GM12891 (cell line): ENCODE data around the gene CEBPZOS.

ENCODE experiments used
- DNase-seq: peaks from one replicate; pipeline ENCODE4 v3.0.0; 2011; ENCODE audit warnings: low spot score; ENCODE audit not compliant: insufficient read length
- FAIRE-seq: peaks from 2 replicates; lab custom pipeline; 2011; peaks lifted over from hg19 to GRCh38; lab: Jason Lieb, UNC
- PAX5 ChIP-seq: IDR thresholded peaks from 2 replicates; pipeline ENCODE4 v1.6.1; 2011; ENCODE audit warnings: low read length, moderate library complexity, mild to moderate bottlenecking; ENCODE audit not compliant: insufficient read depth, severe bottlenecking
- POLR2A ChIP-seq: IDR thresholded peaks from 2 replicates; pipeline ENCODE4 v1.6.1; 2011; ENCODE audit warnings: low read depth, low read length, control low read depth
- POLR2AphosphoS5 ChIP-seq: IDR thresholded peaks from 2 replicates; pipeline ENCODE4 v1.6.1; 2011; ENCODE audit warnings: low read depth, low read length, control low read depth
- POU2F2 ChIP-seq: IDR thresholded peaks from 2 replicates; pipeline ENCODE4 v1.6.1; 2011; ENCODE audit warnings: low read depth, mild to moderate bottlenecking, control low read depth, low read length, moderate library complexity
- SPI1 ChIP-seq: IDR thresholded peaks from 2 replicates; pipeline ENCODE4 v1.6.1; 2011; ENCODE audit warnings: low read depth, low read length, control low read depth
- TAF1 ChIP-seq: IDR thresholded peaks from 2 replicates; pipeline ENCODE4 v1.6.1; 2011; ENCODE audit warnings: low read depth, low read length, control low read depth

CEBPZOS gene

GRCh38 chr2:37228788-37229187, 32.5 kb downstream of the CEBPZOS start:
- peak; percentile 69 for TF ChIP-seq SPI1
- no peak for TF ChIP-seq POLR2A
- no peak for TF ChIP-seq TAF1
- no peak for FAIRE-seq

GRCh38 chr2:37230581-37230980, 34.3 kb downstream of the CEBPZOS start:
- DNase-seq (no peak), FAIRE-seq (peak; percentile 13)
- TF ChIP-seq POLR2AphosphoS5, result no peak
- no peak for TF ChIP-seq PAX5
- TF ChIP-seq SPI1, result no peak
- no peak for TF ChIP-seq TAF1
- TF ChIP-seq POLR2A, result no peak
- TF ChIP-seq POU2F2, result no peak

More at GRCh38 chr2:37228788-37229187, 32.5 kb downstream of the CEBPZOS start:
- DNase-seq, result no peak

DNA sequence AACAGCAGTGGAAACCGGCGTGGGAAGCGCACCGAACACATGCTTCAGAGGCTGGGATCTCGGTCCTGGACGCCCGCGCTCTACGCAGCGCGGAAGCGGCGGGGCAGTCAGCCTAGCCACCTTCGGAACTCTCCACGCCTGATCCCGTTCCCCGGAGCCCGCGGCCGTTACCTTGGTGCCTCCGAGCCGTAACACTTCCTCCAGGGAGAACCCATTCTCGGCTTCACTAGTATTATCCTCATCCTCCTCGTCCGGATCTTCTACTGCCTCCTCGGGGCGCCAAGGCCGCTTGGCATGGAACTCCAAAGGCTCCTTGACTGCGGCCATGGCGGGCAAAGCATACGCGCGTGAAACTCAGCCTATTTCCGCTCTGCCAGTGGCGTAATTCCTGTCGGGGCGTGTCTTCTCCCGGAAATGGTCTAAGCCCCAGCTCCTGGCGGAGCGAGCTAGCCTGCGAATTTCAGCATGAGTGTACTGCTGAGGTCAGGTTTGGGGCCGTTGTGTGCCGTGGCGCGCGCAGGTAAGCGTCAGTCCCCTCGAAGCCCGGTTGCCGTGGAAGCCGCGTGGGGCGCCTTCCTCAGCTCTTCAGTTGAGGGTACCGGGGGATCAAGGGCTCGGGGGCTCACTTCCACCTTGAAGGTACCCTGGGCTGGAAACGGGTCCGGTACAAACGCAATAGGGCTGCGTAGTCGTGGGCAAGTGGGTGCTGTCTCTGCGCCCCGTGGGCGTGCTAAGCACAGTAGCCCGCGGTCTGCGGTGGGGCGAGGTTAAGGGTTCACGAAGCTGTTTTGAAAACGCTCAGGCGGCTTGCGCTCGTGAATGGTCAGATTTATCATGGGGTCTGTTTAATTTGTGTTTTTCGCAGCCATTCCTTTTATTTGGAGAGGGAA, 35.2 kb downstream of the CEBPZOS start, which contains the start of the genes CEBPZ and NDUFAF7:
Gene CEBPZ, minus strand, starts transcription at position 356 of the 890 bp plus-strand sequence. Its CDS starts 29 bp downstream, at position 327.
Gene NDUFAF7, plus strand, starts transcription at position 418 of the 890 bp plus-strand sequence. Its CDS starts 48 bp downstream, at position 466.
- peak; percentile 77 for DNase-seq
- TF ChIP-seq POLR2AphosphoS5, result peak; percentile 87
- TF ChIP-seq POU2F2, result no peak
- peak; percentile 90 for TF ChIP-seq POLR2A
- TF ChIP-seq TAF1, result peak; percentile 78
- no peak for TF ChIP-seq SPI1
- FAIRE-seq, result peak; percentile 96

GRCh38 chr2:37232131-37232933, 36.0 kb downstream of the CEBPZOS start:
- DNase-seq, result no peak
- no peak for TF ChIP-seq POLR2A
- TF ChIP-seq POLR2AphosphoS5, result no peak
- TF ChIP-seq SPI1, result no peak
- no peak for TF ChIP-seq TAF1
- TF ChIP-seq PAX5, result no peak
- no peak for FAIRE-seq

GRCh38 chr2:37243435-37243834, 47.1 kb downstream of the CEBPZOS start:
- FAIRE-seq (no peak), DNase-seq (no peak)
- TF ChIP-seq PAX5 (no peak), POU2F2 (no peak), SPI1 (no peak), POLR2AphosphoS5 (no peak), TAF1 (no peak), POLR2A (no peak)

DNA sequence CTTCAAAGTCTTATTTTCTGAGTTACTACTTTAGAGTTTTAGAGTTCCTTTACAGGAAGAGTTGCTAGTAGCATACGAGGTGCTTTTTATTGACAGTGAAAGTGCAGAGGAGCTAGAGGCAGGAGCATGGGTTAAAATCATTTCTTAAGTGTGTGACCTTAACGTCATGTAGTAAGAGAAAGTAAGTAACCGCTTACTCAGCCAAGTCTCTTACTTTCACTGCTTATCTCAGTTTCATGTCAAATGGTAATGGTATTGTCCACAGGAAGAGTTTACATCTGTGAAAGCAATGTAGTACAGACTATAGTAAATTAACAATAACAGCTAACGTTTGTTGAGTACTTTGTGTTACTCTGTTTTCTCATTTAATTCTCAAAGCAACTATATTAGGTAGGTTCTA, 47.7 kb downstream of the CEBPZOS start:
- peak; percentile 77 for FAIRE-seq
- no peak for DNase-seq
- no peak for TF ChIP-seq POU2F2

DNA sequence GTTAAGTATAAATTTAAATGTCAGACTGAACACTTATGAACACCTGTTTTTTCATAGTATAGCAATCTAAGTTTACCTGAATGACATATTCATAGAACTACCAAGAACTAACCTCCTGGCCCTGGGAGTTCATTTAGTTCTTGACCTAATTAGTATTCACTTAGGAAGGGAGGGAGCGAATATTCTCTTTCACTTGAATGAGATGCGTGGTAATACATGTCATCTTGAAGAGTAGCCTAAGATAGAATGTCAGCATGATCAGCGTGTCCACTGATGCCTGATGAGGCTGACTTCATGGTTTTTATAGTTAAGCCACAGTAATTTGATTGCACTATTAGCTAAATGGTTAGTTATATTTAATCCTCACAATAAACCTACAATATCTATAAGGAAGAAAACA, 48.5 kb downstream of the CEBPZOS start:
- DNase-seq, result no peak
- FAIRE-seq, result peak; percentile 20
- TF ChIP-seq PAX5 (no peak), SPI1 (no peak), POLR2A (no peak), POU2F2 (no peak), TAF1 (no peak), POLR2AphosphoS5 (no peak)

DNA sequence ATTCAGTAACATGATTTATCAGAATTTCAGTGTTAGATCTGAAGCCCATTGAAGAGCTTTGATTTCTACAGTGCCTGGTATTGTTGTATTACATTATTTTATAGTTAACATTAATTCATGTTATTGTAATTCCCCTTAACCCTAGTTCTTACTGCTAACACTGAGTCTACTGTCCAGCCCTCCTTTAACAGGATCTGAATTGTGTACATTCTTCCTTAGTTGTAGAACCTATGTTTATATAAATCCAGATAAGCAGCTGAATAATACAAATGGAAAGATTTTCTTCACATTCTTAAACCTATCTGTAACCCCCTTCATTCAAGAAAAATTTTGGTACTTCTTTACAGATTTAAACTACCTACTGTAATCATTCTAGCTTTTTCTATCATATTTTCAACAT, 49.9 kb downstream of the CEBPZOS start:
- no peak for TF ChIP-seq POLR2A
- no peak for TF ChIP-seq PAX5
- TF ChIP-seq POLR2AphosphoS5, result no peak
- TF ChIP-seq TAF1, result no peak
- TF ChIP-seq SPI1, result no peak
- TF ChIP-seq POU2F2, result no peak
- FAIRE-seq (no peak), DNase-seq (no peak)

GRCh38 chr2:37250869-37251740, 54.8 kb downstream of the CEBPZOS start:
- TF ChIP-seq POU2F2 (no peak), POLR2A (no peak), PAX5 (no peak), SPI1 (no peak), TAF1 (no peak), POLR2AphosphoS5 (no peak)
- no peak for FAIRE-seq
- DNase-seq, result no peak
